Upper lobe of left lung (tissue), 4 donors: ENCODE results near the gene CNFN.

Source experiments
- EP300 ChIP-seq, 4 donors: sonication (generic); formaldehyde crosslinking; IDR thresholded peaks; one replicate each; pipeline ENCODE4 v1.5.1; 2017; ENCODE audit warnings: antibody characterized with exemption in 4 of 4, control low read depth in 2 of 4
- POLR2A ChIP-seq, 4 donors: fragments of 450-650 bp; IDR thresholded peaks; one replicate each; pipeline ENCODE4 v1.5.1; 2016 to 2017; ENCODE audit warnings: antibody characterized with exemption in 4 of 4, mild to moderate bottlenecking in 2 of 4
- TF ChIP-seq, protein P1 (sequence below), 6 experiments: fragments of 450-650 bp in 4 of 6; fragments of 200-600 bp in 2 of 6; sonication (generic) in 2 of 6; IDR thresholded peaks; one replicate each; pipeline ENCODE4 v1.5.1; 2016 to 2019; ENCODE audit warnings: antibody characterized with exemption in 6 of 6

DNA sequence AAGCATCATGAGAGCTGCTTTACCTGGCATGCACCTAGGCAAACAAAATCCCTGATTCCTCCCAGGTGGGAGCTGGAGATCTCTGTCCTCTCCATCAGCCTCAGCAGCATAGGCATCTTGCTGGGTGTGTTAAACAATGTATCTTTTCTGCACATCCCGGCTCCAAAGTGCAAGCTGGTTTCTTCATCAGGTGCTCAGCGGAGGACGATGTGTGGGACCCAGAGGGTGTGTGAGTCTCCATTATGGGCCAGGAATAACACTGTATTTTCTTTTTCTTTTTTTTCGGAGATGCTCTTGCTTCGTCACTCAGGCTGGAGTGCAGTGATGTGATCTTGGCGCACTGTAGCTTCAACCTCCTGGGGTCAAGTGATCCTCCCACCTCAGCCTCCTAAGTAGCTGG lies 9.9 kb downstream of the CNFN start:
- TF ChIP-seq, protein P1, sequence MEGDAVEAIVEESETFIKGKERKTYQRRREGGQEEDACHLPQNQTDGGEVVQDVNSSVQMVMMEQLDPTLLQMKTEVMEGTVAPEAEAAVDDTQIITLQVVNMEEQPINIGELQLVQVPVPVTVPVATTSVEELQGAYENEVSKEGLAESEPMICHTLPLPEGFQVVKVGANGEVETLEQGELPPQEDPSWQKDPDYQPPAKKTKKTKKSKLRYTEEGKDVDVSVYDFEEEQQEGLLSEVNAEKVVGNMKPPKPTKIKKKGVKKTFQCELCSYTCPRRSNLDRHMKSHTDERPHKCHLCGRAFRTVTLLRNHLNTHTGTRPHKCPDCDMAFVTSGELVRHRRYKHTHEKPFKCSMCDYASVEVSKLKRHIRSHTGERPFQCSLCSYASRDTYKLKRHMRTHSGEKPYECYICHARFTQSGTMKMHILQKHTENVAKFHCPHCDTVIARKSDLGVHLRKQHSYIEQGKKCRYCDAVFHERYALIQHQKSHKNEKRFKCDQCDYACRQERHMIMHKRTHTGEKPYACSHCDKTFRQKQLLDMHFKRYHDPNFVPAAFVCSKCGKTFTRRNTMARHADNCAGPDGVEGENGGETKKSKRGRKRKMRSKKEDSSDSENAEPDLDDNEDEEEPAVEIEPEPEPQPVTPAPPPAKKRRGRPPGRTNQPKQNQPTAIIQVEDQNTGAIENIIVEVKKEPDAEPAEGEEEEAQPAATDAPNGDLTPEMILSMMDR (IDR thresholded peaks at IDR 0.05): no peak
- TF ChIP-seq POLR2A (IDR thresholded peaks at IDR 0.05) (no peak), EP300 (IDR thresholded peaks at IDR 0.05) (no peak)
